ENCODE measurements around the gene IFNAR2.
"Not testable (repeated sequence)": the region's sequence is repeated elsewhere in the genome, so short reads cannot be mapped to it uniquely, and the experiment has no call there.

Gene IFNAR2

DNA sequence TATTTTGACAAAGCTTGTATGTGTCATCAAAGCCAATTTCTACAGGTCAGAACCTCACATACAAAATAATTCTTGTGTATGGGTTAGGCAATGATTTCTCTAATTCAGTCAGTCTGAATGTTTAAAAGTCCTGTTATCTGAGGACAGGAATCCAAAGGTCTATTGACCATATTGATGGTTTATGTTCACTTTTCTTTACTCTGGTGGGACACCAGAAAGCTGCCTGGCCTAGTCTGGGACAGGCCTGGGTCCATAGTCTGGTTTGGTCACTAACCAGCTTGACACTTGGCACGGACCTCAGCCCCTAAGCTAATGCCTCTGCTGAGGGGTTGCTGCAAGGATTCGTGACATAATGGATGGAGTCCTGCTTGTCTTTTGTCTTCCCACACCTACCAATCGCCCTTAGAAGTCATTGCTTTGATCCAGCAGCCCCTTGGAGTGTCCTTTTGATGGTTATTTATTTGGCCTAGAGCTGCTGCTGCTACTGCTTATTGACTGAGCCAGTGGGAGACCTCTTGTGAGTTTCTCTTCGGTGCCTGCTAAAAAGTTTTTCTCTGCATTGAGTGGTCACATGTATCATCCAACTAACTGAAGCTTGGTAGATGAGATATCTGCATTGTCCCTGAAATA, 15.7 kb downstream of the IFNAR2 start:
- no peak for DNase-seq

DNA sequence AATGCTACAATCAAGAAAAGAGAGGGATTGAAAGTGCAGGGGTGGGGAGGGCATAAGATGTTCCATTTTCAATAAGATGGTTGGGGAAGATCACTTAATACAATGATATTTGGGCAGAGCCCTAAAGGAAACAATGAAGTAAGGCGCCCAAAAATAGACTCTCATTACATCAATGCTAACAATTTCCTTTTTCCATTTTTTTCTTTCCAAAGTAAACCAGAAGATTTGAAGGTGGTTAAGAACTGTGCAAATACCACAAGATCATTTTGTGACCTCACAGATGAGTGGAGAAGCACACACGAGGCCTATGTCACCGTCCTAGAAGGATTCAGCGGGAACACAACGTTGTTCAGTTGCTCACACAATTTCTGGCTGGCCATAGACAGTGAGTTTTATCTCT, 16.8 kb downstream of the IFNAR2 start:
- DNase-seq = no peak

DNA sequence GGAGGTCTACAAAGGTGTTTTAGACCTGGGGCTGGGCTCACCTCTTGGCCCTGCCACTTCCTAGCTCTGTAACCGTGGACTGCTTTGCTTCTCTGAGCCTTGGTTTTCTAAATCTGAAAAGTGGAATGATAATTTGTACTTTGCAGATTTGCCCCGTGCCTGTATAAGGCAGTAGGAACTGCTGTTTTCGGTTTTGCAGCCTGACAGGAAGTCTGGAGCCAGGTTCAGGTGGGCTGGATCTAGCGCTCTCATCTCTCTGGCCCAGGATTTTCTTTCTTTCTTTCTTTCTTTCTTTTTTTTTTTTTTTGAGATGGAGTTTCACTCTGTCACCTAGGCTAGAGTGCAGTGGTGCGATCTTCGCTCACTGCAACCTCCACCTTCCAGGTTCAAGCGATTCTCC, 17.2 kb downstream of the IFNAR2 start:
- no peak for DNase-seq

DNA sequence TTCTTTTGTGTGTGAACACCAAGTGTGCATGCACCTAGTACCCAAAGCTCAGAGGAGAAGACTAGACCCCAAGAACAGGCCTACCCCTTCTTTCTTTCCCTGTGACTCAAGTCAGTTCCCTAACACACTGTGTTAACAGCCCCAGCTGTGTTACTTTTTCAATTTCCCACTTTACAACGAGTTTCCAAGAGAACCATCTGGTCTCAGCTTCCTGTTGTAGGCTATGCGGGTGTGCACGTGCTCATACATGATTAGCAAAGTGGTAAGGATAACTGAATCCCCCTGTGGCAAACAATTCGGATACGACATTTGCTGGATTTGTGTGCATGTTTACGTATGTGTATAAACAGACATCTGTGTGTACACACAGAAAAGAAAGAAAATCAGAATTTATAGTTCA, 17.9 kb downstream of the IFNAR2 start:
- no peak for DNase-seq

DNA sequence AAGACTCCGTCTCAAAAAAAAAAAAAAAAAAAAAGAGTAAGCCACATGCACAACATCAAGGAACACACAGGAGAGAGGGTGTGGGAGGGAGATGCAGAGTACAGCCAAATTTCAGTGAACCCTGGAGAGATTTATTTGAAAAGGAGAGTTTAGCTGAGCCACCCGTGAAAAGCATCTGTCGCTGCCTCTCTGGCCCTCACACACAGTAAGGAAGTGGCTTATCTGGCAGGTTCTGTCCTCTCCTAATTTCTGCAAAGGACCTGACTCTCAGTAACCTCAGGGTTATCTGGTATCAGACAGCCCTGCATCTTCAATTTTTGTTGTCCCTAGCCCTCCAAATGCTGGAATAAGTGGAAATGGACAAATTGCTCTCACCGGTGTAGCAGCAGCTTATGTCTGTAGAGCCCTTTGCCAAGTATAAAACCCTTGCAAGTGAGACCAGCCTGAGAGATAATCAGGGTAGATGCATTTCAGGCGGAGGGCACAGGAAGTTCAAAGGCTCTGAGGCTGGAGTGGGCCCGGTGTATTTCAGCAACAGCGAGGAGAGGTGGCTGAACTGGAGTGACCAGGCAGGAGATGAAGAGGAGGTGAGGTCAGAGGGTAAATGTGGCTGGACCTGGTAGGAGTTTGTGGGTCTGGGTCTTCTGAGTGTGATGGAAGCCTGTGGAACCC, 19.7 kb downstream of the IFNAR2 start:
- no peak for DNase-seq

DNA sequence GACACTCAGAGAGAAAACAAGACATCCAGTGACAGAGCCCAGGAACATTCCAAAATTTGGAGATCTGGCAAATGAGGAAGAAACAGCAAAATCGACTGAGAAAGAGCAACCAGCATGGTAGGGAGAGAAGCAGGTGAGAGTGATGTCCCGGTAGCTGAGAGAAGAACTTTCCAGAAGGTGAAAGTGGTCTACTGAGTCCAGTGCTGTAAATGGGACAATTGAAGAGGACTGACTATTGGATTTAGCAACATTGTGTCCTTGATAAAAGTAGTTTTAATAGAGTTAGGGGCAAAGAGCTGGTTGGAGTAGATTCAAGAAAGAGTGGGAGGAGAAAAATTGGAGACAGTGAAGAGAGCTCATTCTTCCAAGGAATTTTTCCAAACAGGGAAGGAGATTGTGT, 21.4 kb downstream of the IFNAR2 start:
- DNase-seq = no peak

DNA sequence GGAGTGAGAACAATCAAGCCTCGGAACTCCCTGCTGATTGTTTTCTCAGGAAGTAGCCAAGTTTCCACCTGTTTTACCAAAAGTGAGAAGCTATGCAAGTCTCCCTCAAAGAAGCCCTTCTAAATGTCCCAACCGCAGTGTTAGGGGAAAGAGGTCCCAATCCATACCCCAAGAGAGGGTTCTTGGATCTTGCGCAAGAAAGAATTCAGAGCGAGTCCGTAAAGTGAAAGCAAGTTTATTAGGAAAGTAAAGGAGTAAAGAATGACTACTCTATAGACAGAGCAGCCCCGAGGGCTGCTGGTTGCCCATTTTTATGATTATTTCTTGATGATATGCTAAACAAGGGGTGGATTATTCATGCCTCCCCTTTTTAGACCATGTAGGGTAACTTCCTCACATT, 23.6 kb downstream of the IFNAR2 start:
- not testable (repeated sequence) for DNase-seq

DNA sequence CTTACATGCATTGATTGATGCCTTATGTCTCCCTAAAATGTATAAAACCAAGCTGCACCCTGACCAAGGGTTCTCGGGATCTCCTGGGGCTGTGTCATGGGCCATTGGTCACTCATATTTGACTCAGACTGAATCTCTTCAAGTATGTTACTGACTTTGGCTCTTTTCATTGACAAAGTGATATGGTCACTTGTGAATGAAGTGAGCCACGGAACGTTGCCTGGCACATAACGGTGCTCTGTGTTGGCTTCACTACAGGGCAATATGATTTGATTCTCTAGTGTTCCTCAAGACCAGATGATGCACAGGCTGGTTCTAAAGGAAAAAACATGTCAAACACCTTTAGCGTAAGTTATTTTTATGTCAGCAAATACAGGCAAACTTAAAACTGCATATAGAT, 25.0 kb downstream of the IFNAR2 start:
- no peak for DNase-seq

DNA sequence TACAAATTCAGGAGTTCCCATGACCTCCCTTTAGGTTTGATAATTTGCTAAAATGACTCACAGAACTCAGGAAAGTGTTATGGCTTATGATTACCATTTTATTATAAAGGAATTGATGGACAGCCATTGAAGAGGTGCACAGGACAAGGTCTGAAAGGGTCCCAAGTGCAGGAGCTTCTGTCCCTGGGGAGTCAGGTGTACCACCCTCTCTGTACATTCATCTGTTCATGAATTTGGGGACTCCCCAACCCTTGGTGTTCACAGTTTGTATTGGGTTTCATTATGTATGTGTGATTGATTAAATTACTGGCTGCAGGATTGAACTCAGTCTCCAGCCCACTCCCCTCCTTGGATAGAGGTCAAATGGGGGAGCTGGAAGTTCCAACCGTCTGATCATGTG, 25.7 kb downstream of the IFNAR2 start:
- DNase-seq = no peak

DNA sequence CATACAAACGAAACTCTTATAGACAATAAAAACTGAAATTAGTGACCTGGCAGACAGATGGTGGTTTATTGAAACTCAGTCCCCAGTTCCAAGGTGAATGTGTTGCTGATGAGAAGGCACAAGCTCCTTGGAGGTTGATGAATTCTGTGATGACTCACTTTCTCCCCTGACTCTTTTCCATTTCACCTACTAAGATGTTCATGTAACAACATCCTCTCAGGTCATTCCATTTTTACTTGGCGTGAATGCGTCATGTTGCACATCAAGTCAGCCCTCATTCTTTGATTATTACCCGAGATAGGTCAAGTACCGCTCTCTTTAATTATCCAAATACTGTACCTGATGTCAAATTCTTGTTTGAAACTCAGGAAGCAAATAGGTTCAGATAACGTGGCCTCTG, 26.3 kb downstream of the IFNAR2 start:
- DNase-seq = no peak

DNA sequence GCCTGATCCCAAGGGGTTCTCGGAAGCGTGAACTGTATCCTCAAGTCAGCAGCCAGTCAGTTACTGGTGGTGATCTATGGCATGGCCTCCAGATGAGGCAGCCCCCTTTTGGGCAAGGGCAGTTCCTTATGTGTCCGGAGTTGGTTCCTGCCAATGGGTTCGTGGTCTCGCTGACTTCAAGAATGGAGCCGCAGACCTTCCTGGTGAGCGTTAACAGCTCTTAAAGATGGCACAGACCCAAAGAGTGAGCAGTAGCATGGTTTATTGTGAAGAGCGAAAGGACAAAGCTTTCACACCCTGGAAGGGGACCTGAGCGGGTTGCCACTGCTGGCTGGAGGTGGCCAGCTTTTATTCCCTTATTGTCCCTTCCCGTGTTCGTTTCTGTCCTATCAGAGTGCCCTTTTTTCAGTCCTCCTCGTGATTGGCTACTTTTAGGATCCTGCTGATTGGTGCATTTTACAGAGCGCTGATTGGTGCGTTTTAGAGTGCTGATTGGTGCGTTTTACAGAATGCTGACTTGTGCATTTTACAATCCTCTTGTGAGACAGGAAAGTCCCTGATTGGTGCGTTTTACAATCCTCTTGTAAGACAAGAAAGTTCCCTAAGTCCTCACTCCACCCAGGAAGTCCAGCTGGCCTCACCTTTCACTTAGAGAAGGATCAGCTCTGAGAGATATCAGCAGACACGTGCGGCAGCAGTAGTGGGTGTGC, 27.5 kb downstream of the IFNAR2 start:
- DNase-seq = no peak

DNA sequence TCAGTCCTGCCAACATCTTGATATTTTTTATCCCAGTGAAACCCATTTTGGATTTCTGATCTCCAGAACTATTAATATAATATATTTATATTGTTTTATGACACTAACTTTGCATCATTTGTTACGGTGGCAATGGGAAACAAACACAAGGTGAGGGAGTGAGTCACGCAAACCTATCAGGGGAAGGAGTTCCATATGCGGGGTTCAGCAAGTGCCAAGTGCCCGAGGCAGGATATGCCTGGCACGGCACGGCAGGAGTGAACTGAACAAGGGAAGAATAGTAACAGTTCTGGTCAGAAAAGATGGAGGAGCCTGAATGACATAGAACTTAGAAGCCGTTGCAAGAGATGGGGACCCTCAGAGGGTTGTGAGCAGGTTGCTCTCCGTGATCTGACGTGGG, 28.7 kb downstream of the IFNAR2 start:
- no peak for DNase-seq

DNA sequence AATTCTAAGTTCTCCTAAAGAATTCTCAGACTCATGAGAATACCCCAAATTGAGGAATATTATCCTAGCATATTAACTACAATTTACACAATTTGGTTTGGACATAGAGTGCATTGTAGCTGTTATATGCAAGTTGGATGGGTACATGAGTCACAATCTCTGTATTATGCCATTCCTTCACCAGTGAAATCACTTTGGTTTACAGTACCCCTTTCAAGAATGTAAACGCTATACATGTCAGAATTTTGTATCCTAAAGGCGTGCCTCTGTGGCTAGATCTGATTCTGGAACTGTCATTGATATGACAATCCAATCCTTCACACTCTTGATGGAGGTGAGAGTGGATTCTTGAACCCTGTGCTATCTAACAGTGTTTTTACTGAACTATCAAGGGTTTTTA, 29.7 kb downstream of the IFNAR2 start:
- no peak for DNase-seq

DNA sequence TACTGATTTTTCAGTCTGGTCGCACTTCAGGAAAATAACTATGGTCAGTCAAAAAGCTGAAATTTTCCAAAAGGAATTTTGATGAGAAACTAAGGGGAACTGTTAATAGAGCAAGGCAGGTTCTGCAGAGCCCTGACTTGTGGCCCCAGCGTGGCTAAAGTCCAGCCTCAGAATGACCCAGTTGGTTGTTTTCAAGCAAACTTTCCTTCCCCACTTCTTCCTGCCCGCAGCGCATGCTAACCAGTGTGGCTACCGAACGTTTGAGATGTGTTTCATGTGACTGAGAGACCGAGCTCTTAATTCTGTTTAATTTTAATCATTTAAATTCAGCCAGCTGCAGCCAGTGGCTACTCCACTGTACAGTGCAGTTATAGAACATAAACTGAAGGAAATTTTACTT, 30.3 kb downstream of the IFNAR2 start:
- DNase-seq = no peak

DNA sequence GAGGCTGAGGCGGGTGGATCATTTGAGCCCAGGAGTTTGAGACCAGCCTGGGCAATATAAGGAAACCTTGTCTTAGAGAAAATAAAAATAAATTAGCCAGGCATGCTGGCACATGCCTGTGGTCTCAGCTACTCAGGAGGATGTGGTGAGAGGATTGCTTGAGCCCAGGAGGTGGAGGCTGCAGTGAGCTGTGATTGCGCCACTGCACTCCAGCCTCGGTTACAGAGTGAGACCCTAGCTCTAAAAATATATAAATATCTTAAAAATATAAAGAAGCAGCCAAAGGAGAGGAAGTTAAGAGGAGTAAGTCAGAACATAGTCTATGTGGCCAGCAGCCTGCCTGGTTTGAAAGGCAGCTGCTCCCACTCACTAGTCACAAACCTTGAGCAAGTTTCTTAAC, 31.9 kb downstream of the IFNAR2 start:
- DNase-seq = no peak

DNA sequence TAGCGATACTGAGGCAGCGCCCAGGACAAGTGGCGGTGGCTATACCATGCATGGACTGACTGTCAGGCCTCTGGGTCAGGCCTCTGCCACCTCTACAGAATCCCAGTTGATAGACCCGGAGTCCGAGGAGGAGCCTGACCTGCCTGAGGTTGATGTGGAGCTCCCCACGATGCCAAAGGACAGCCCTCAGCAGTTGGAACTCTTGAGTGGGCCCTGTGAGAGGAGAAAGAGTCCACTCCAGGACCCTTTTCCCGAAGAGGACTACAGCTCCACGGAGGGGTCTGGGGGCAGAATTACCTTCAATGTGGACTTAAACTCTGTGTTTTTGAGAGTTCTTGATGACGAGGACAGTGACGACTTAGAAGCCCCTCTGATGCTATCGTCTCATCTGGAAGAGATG, 33.2 kb downstream of the IFNAR2 start:
- no peak for DNase-seq

DNA sequence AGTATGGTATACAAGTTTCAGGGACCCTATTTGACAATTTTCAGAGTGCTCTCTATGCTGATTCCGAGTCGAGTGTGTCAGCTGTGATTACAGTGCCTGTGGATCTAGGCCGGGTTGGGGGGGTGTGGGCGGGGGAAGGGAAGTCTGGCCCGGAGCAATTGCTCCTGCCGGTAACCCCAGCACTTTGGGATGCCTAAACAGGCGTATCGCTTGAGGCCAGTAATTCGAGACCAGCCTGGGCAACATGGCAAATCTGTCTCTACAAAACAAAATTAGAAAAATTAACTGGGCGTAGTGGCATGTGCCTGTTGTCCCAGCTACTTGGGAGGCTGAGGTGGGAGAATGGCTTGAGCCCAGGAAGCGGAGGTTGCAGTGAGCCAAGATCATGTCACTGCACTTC, 34.8 kb downstream of the IFNAR2 start:
- DNase-seq = no peak

DNA sequence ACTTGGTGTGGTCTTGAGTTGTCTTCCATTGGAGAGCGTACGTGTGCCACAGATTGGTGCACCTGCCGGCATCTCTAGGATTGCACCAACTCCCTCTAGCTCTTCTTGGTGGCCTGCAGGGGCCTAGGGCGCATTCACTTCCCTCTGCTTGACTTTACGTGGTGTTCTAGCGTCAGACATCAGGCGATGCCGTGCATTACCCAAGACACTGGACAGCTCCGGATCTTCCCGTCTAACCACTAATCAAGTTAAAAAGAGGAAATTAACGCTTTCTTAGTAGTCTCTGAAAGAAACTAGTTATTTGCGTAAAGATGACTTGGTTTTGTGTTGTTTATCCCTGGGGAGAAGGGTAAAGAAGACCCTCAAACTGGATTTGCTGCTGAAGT, 35.9 kb downstream of the IFNAR2 start:
- DNase-seq = no peak

DNA sequence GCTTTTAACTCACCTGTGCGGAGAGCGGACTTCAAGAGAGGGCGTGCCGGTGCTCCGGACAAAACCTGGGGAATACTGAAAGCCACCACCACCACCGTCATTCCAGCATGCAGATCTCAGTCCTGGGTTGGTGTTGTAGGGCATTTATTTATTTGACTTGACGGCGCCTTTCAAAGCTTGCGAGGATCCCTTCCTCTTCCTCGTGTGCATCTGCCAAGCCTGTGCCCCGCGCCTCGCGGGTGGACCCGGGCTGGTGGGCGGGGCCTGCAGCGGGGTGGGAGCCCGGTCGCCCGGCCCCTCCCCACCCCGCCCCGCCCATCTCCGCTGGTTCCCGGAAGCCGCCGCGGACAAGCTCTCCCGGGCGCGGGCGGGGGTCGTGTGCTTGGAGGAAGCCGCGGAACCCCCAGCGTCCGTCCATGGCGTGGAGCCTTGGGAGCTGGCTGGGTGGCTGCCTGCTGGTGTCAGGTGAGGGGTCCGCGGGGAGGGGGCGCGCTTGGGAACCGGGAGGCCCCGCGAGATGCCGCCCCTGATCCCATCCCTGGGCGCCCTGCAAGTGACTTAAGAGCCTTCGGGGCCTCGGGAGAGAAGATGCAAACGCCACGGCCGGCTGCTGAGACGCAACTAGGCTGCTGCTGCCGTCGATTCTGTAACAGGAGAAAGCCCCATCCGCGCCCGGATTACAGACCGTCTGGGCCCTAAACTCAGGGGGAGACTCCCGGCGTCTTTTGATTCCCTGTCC, 36.5 kb downstream of the IFNAR2 start, which contains the start of gene IL10RB:
IL10RB (plus strand) TSS at position 318 of the 739 bp plus-strand sequence; CDS start at position 417, 99 bp downstream.
- peak; percentile 45 for DNase-seq

DNA sequence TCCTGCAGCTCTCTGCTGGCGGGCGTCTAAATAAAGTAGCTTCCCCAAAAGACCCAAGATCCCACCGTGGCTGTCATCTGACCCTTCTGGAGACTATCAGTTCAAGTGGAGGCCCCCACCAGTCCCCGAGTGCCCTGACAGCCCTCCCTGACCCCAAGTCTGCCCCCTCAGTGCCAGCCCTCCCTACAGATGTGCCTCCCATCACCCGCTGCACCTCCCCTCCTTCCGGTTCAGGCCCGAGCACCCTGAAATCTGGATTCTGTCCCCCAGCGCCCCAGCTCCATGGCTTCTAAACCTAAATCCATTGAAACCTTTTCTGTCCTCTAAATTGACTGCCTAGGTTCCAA, 37.0 kb downstream of the IFNAR2 start:
- DNase-seq = no peak

DNA sequence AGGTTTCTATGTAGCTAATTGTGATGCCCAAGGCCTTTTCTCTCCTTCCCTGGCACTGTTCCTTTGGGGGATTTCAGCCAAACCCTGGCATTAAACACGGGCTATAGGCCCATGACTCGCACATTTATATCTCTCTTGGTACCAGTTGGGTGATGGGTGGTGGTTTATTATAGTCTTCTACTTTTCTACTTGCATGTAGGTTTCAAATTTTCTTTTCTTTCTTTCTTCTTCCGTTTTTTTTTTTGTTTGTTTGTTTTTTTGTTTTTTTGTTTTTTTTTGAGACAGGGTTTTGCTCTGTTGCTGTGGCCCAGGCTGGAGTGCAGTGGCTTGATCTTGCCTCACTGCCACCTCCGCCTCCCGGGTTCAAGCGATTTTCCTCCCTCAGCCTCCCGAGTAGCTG, 37.5 kb downstream of the IFNAR2 start:
- DNase-seq = no peak

DNA sequence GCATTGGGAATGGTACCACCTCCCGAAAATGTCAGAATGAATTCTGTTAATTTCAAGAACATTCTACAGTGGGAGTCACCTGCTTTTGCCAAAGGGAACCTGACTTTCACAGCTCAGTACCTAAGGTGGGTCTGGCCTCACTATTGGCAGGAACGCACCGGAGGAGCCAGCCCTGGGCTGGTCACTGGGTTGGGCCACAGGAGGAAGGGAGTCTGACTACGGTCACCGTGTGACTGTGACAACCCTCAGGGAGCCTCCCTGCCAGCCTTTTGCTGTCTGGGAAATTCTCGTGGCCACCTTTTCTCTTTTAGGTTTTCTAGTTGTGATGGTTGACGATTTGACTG, 38.6 kb downstream of the IFNAR2 start:
- DNase-seq = no peak

DNA sequence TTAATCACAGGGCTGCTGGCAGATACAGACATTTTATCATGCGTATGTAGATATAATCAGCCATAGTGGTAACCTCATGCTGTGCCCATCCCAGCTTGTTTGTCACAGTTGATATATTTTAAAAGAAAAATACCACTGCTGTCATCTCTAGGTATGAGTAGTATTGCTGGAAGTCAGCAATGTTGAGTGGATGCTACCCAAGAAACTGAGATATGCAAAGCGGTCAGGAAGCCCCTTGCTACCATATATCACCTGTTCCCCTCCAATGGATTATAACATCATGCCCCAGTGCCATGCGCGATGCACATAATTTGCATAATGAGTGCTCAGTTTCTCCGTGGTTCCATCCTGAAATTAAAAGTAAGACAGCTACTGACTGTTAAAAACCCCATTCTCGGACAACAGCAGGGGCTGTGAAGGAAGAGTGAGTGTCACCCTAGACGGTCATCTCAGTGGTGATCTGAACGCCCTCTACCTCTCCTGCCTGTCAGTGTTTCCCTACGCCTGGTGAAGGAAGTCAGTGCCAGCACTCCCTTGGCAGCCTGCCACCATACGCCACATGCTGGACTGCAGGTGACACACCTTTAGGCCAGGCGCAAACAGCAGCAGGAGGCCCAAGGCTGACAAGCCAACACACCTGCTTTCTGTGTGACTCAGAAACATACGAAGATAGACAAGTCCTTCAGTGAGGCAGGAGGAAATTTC, 39.2 kb downstream of the IFNAR2 start:
- DNase-seq = peak; percentile 81

Data from NCI-H748 treated with DMSO at 0.1 percent for 48 hours (cell line).